MM.1S (cell line): Measurements from ENCODE around the gene ATG2B.
"Not testable (repeated sequence)": the region's sequence is repeated elsewhere in the genome, so short reads cannot be mapped to it uniquely, and the experiment has no call there.

Experiments used
- DNase-seq: peaks from one replicate; pipeline ENCODE4 v3.0.0-alpha.2; 2015
- H2AFZ ChIP-seq: fragments of 300-600 bp; sonication (generic); 2 replicates; pipeline ENCODE4 v1.6.0; 2016; ENCODE audit warnings: antibody characterized with exemption, low read length
- H3F3A ChIP-seq: fragments of 300-600 bp; sonication (generic); 2 replicates; pipeline ENCODE4 v1.6.1; 2016; ENCODE audit warnings: mild to moderate bottlenecking, antibody characterized with exemption, low read length, moderate library complexity, mixed read lengths; ENCODE audit not compliant: insufficient read depth
- H3K27ac ChIP-seq: fragments of 300-600 bp; sonication (generic); 2 replicates; pipeline ENCODE4 v1.5.1; 2016; ENCODE audit warnings: mild to moderate bottlenecking, low read length
- H3K27me3 ChIP-seq: fragments of 300-600 bp; sonication (generic); replicated peaks from 2 replicates; pipeline ENCODE4 v1.6.0; 2016; ENCODE audit warnings: low read length; ENCODE audit not compliant: insufficient read depth
- H3K36me3 ChIP-seq: fragments of 300-600 bp; sonication (generic); replicated peaks from 2 replicates; pipeline ENCODE4 v1.6.1; 2016; ENCODE audit warnings: mild to moderate bottlenecking, low read length, mixed read lengths; ENCODE audit not compliant: insufficient read depth
- H3K4me1 ChIP-seq: fragments of 300-600 bp; sonication (generic); 2 replicates; pipeline ENCODE4 v1.6.1; 2016; ENCODE audit warnings: low read length, mixed read lengths
- H3K4me2 ChIP-seq: fragments of 300-600 bp; sonication (generic); 2 replicates; pipeline ENCODE4 v1.6.0; 2016; ENCODE audit warnings: low read depth, low read length
- H3K4me3 ChIP-seq: fragments of 300-600 bp; sonication (generic); 2 replicates; pipeline ENCODE4 v1.5.1; 2016; ENCODE audit warnings: low read length, mixed read lengths
- H3K79me2 ChIP-seq: fragments of 300-600 bp; sonication (generic); 2 replicates; pipeline ENCODE4 v1.6.1; 2016; ENCODE audit warnings: mixed run types, low read length, mixed read lengths
- H3K9ac ChIP-seq: fragments of 300-600 bp; sonication (generic); 2 replicates; pipeline ENCODE4 v1.6.1; 2016; ENCODE audit warnings: low read length, mixed read lengths
- H3K9me2 ChIP-seq: fragments of 300-600 bp; sonication (generic); replicated peaks from 2 replicates; pipeline ENCODE4 v1.6.1; 2016; ENCODE audit warnings: mild to moderate bottlenecking, low read length, mixed read lengths; ENCODE audit not compliant: insufficient read depth
- H3K9me3 ChIP-seq: fragments of 300-600 bp; sonication (generic); replicated peaks from 2 replicates; pipeline ENCODE4 v1.6.1; 2016; ENCODE audit warnings: mild to moderate bottlenecking, low read length, mixed read lengths; ENCODE audit not compliant: insufficient read depth
- H4K20me1 ChIP-seq: fragments of 300-600 bp; sonication (generic); 2 replicates; pipeline ENCODE4 v1.6.1; 2016; ENCODE audit warnings: mild to moderate bottlenecking, low read length, moderate library complexity, mixed read lengths; ENCODE audit not compliant: insufficient read depth
- EZH2 ChIP-seq: fragments of 300-600 bp; sonication (generic); optimal IDR thresholded peaks from 2 replicates; pipeline ENCODE3; 2017; ENCODE audit warnings: low read depth, mild to moderate bottlenecking, antibody characterized with exemption, low read length, mixed read lengths
- EZH2phosphoT487 ChIP-seq: fragments of 300-600 bp; sonication (generic); IDR thresholded peaks from 2 replicates; pipeline ENCODE4 v1.6.1; 2018; ENCODE audit warnings: antibody characterized with exemption, low read length
- TF ChIP-seq, protein P1 (sequence below): fragments of 300-600 bp; sonication (generic); IDR thresholded peaks from 2 replicates; pipeline ENCODE4 v1.5.1; 2016; ENCODE audit warnings: antibody characterized with exemption, low read length, mixed read lengths

The ATG2B gene

DNA sequence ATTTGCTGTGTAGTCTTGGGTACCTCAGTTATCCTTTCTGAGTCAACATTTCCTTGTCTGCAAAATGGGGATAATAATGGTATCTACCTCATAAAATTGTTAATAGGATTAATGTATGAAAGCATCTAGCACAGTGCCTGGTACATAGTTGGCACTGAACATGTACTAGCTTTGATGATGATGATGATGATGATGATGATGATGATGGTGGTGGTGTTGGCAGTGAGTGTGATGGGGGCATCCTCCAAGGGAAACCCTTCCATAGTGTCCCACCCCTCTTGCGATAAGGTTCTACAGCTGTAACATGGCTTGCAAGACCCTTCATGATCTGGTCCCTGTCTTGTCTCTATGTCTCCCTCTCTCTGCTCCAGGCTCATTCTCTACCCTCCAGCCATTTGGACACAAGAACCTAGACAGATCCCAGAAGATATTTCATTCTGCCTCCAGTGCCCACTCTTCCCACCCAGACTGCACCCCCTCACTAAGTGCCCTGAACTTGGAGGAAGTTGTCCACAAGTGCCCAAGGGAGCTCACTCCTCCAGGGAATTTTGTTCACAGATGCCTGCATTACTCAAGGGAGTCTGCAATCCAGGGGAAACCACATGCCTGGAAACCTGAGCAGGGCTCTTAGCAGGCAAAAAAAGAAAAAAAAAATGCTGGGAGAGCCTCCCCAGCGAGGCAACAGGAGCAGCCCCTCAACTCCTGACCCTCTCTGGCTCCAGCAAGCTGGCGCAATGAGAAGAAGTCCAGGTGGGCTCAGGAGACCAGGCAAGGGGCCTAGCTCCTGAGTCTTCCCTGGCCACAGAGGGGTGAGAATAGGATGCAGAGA, 117.2 kb downstream of the ATG2B start:
- Histone ChIP-seq H3K9ac (no peak overlapping the region), H2AFZ (no peak overlapping the region), H3K79me2 (no peaks in the 10 kb centered on the region), H3K4me2 (no peak overlapping the region), H3K27ac (no peak overlapping the region), H3K27me3 (no peaks in the 10 kb centered on the region), H3K9me3 (no peaks in the 10 kb centered on the region), H3F3A (no peaks in the 10 kb centered on the region), H3K36me3 (no peaks in the 10 kb centered on the region), H3K4me1 (no peaks in the 10 kb centered on the region), H3K9me2 (no peaks in the 10 kb centered on the region), H3K4me3 (no peak overlapping the region), H4K20me1 (no peaks in the 10 kb centered on the region)
- no peak for DNase-seq
- no peak for TF ChIP-seq EZH2
- TF ChIP-seq EZH2phosphoT487: no peak
- TF ChIP-seq, protein P1, sequence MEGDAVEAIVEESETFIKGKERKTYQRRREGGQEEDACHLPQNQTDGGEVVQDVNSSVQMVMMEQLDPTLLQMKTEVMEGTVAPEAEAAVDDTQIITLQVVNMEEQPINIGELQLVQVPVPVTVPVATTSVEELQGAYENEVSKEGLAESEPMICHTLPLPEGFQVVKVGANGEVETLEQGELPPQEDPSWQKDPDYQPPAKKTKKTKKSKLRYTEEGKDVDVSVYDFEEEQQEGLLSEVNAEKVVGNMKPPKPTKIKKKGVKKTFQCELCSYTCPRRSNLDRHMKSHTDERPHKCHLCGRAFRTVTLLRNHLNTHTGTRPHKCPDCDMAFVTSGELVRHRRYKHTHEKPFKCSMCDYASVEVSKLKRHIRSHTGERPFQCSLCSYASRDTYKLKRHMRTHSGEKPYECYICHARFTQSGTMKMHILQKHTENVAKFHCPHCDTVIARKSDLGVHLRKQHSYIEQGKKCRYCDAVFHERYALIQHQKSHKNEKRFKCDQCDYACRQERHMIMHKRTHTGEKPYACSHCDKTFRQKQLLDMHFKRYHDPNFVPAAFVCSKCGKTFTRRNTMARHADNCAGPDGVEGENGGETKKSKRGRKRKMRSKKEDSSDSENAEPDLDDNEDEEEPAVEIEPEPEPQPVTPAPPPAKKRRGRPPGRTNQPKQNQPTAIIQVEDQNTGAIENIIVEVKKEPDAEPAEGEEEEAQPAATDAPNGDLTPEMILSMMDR: no peak

DNA sequence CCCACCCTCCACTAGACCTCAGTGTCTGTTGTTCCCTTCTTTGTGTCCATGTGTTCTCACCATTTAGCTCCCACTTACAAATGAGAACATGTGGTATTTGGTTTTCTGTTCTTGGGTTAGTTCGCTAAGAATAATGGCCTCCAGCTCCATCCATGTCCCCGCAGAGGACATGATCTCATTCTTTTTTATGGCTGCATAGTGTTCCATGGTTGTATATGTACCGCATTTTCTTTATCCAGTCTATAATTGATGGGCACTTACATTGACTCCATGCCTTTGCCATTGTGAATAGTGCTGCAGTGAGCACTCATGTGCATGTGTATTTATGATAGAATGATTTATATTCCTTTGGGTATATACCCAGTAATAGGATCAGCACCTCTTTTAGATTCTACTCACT, 118.1 kb downstream of the ATG2B start:
- not testable (repeated sequence) for H3K36me3 ChIP-seq, H3K4me2 ChIP-seq, H3K9me3 ChIP-seq, H3K4me1 ChIP-seq, H3K9ac ChIP-seq, DNase-seq, H4K20me1 ChIP-seq, H3K4me3 ChIP-seq, H2AFZ ChIP-seq, H3F3A ChIP-seq, H3K79me2 ChIP-seq, H3K9me2 ChIP-seq, H3K27me3 ChIP-seq, H3K27ac ChIP-seq

DNA sequence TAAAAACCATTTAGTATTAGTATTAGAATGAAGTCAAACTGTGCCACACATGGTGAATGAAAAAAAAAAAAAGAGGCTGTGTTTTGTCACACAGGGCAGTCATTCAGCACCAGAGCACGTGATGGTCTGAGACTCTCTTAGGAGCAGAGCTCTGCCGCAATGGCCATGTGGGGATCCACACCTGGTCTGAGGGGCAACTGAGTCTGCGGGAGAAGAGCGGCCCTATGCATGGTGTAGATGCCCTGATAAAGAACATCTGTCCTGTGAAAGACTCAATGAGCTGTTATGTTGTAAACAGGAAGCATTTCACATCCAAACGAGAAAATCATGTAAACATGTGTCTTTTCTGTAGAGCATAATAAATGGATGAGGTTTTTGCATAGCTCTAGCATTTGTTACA, 119.4 kb downstream of the ATG2B start:
- Histone ChIP-seq H3K4me3 (no peak overlapping the region), H3K36me3 (no peaks in the 10 kb centered on the region), H3F3A (no peaks in the 10 kb centered on the region), H3K9me3 (no peaks in the 10 kb centered on the region), H3K27me3 (no peaks in the 10 kb centered on the region), H3K9me2 (no peaks in the 10 kb centered on the region), H2AFZ (no peak overlapping the region), H3K9ac (no peak overlapping the region), H3K27ac (no peak overlapping the region), H3K79me2 (no peaks in the 10 kb centered on the region), H4K20me1 (no peaks in the 10 kb centered on the region), H3K4me2 (no peak overlapping the region), H3K4me1 (no peaks in the 10 kb centered on the region)
- DNase-seq: no peak
- TF ChIP-seq EZH2 (no peak), EZH2phosphoT487 (no peak)

DNA sequence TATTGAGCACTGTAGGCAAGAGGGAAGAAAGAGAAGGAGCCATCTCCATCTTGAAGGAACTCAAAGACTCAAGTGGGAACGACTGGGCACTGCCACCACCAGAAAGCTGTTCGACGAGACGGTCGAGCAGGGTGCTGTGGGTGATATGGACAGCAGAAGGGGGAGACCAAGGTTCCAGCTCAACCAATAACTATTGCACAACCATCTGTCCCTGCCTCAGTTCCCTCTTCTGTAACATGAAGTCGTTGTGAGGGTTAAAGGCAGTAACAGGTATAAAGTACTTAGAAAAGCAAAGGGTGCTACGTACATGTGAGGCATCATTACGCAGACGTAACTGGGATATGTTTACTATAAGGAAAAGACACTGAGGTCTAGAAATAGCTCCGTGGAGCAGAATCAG, 121.0 kb downstream of the ATG2B start:
- no peak overlapping the region for H3K27ac ChIP-seq
- no peaks in the 10 kb centered on the region for H4K20me1 ChIP-seq
- no peaks in the 10 kb centered on the region for H3K9me3 ChIP-seq
- H3K79me2 ChIP-seq: no peaks in the 10 kb centered on the region
- no peak overlapping the region for H3K9ac ChIP-seq
- no peak overlapping the region for H2AFZ ChIP-seq
- H3F3A ChIP-seq: no peaks in the 10 kb centered on the region
- H3K27me3 ChIP-seq: no peaks in the 10 kb centered on the region
- TF ChIP-seq EZH2phosphoT487: no peak
- TF ChIP-seq, protein P1: no peak
- TF ChIP-seq EZH2: no peak
- no peak for DNase-seq
- H3K4me3 ChIP-seq: no peak overlapping the region
- H3K36me3 ChIP-seq: no peaks in the 10 kb centered on the region
- H3K4me2 ChIP-seq: no peak overlapping the region
- H3K9me2 ChIP-seq: no peaks in the 10 kb centered on the region
- H3K4me1 ChIP-seq: no peaks in the 10 kb centered on the region
